ENCODE data around the gene GIPC2. TPM values are rescaled to one million over a fixed set of nuclear protein-coding genes. Genes with fewer than 3 reads are reported as not detected.

Gene GIPC2
- total RNA-seq, 2 experiments from 2014 or later: 0.13 to 0.21 TPM

- CTCF ChIA-PET: no interaction called here
- POLR2A ChIA-PET: no interaction called here
Measured at GRCh38 chr1:78032996-78033796, 12.6 kb upstream of the GIPC2 start.

- ChIA-PET CTCF (no interaction called here), POLR2A (no interaction called here)
Measured at GRCh38 chr1:78033797-78034172, 12.0 kb upstream of the GIPC2 start.

DNA sequence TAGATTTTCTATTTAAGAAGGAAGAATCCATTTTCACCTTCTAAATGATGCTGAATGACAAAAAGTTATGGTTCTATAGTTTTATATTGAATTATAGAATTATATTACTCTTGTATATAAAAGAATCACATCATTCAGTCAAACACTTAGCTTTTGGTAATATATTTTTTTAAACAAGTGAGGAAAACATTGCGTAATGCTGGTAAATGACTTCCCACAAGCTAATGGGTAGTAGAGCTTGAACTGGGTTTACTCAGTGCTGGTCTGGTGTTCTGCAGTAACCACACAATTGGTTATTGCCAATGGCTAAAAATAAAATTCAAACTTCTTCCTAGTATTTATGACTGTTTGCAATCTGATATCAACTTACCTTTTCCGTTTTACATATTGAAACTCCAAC lies 10.6 kb upstream of the GIPC2 start:
- ChIA-PET CTCF (no interaction called here), POLR2A (no interaction called here)

DNA sequence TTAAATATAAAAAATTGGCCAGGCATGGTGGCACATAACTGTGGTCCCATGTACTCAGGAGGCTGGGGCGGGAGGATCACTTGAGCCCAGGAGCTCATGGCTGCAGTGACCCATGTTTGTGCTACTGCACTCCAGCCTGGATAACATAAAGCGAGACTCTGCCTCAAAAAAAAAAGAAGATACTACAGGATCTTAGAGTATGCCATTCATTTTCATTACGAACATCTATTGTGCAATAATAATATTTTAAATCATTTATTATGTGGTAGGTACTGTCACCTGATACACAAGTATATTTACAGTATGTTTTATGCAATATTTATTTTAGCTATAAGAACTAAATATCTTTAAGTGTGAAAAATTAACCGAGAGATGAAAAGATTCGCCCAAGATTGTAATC lies 9.3 kb upstream of the GIPC2 start:
- CTCF ChIA-PET: no interaction called here
- POLR2A ChIA-PET: no interaction called here

- POLR2A ChIA-PET: no interaction called here
- CTCF ChIA-PET: no interaction called here
Measured at GRCh38 chr1:78038071-78038470, 7.7 kb upstream of the GIPC2 start.

DNA sequence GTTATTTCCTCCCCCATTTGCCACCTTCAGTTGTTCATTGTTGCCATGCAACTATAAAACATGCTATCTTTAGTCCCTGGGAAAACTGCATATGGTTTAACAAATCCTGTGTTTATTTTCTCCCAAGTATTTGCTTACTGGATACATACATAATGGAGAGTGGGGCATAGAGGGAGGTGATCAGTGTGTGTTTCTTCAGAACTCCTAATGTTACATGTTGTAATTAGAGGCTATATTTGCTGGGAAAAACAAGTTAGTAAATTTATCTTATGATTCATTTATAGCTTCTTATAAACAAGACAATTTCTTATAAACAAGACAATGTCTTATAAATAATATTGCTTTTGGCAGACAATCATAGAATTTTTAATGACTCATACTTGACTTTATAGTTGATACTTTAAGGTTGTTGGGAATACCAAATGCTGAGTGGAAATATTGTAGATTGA lies 7.3 kb upstream of the GIPC2 start:
- CTCF ChIA-PET: no interaction called here
- POLR2A ChIA-PET: no interaction called here

DNA sequence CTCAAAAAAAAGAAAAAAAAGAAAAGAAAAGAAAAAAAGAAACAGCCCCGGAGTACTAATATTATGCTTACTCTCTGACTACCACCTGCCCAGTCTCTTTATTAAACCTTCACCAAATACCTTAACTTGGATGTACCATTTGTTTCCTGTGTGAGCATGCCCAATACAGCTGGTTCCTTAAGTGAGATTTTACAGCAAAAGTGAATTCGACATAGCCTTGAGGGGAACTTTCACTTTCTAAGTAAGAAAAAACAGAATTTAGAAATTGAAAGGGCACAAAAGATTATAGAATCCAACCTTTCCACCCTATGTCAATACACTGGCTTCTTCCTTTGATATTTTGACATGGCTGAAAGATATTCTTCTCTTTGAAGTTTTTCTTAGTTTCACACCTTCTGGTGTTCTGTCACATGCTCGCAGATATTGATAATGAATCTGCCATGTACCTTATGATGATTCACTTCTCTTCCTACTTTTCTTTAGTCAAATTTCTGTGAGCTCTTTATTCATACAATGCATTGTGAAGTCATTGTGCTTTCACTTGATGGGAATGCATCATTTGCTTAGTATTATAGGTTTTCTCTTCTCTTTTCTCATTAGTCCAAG lies 5.2 kb upstream of the GIPC2 start:
- CTCF ChIA-PET: no interaction called here
- POLR2A ChIA-PET: interaction anchor here (1.5 kb wide), 1 partner anchor 36 kb away, joined by 4 read pairs; the partner anchor contains the start of gene DNAJB4

- POLR2A ChIA-PET: no interaction called here
- CTCF ChIA-PET: interaction anchor here (1.4 kb wide), 1 partner anchor 14 kb away, joined by 3 read pairs; no protein-coding TSS in a partner anchor
Measured at GRCh38 chr1:78043436-78043835, 2.3 kb upstream of the GIPC2 start.

- ChIA-PET POLR2A (no interaction called here), CTCF (no interaction called here)
Measured at GRCh38 chr1:78044796-78045562, 787 bp upstream of the GIPC2 start.

- ChIA-PET CTCF (no interaction called here), POLR2A (interaction anchor here (1.9 kb wide), 1 partner anchor 41 kb away, joined by 5 read pairs; the partner anchor contains the start of gene DNAJB4)
Measured at GRCh38 chr1:78045563-78045925, 222 bp upstream of the GIPC2 start.

GRCh38 chr1:78047106-78047505 lies 1.3 kb downstream of the GIPC2 start:
- POLR2A ChIA-PET: interaction anchor here (1.9 kb wide), 1 partner anchor 43 kb away, joined by 5 read pairs; the partner anchor contains the start of gene DNAJB4

GRCh38 chr1:78047631-78048030 lies 1.9 kb downstream of the GIPC2 start:
- ChIA-PET CTCF (interaction anchor here (1.2 kb wide), 1 partner anchor 43 kb away, joined by 5 read pairs; the partner anchor contains the start of gene DNAJB4), POLR2A (interaction anchor here (1.9 kb wide), 1 partner anchor 43 kb away, joined by 5 read pairs; the partner anchor contains the start of gene DNAJB4)

More at GRCh38 chr1:78047106-78047505, 1.3 kb downstream of the GIPC2 start:
- CTCF ChIA-PET: no interaction called here

GRCh38 chr1:78048446-78048845 lies 2.7 kb downstream of the GIPC2 start:
- ChIA-PET POLR2A (interaction anchor here (1.3 kb wide), 1 partner anchor 44 kb away, joined by 3 read pairs; the partner anchor contains the start of gene DNAJB4), CTCF (interaction anchor here (1.2 kb wide), 1 partner anchor 44 kb away, joined by 5 read pairs; the partner anchor contains the start of gene DNAJB4)

GRCh38 chr1:78049396-78049795 lies 3.6 kb downstream of the GIPC2 start:
- CTCF ChIA-PET: no interaction called here
- POLR2A ChIA-PET: interaction anchor here (1.3 kb wide), 1 partner anchor 45 kb away, joined by 3 read pairs; the partner anchor contains the start of gene DNAJB4

- CTCF ChIA-PET: no interaction called here
- POLR2A ChIA-PET: no interaction called here
Measured at GRCh38 chr1:78051005-78051404, 5.2 kb downstream of the GIPC2 start.

- ChIA-PET CTCF (no interaction called here), POLR2A (interaction anchor here (0.5 kb wide), 1 partner anchor 76 kb away, joined by 4 read pairs; no protein-coding TSS in a partner anchor)
Measured at GRCh38 chr1:78052685-78053405, 7.1 kb downstream of the GIPC2 start.

- ChIA-PET POLR2A (no interaction called here), CTCF (no interaction called here)
Measured at GRCh38 chr1:78053498-78053897, 7.7 kb downstream of the GIPC2 start.

GRCh38 chr1:78054559-78054958 lies 8.8 kb downstream of the GIPC2 start:
- CTCF ChIA-PET: no interaction called here
- POLR2A ChIA-PET: no interaction called here

GRCh38 chr1:78054972-78055371 lies 9.2 kb downstream of the GIPC2 start:
- ChIA-PET CTCF (no interaction called here), POLR2A (no interaction called here)
